GM19238 (cell line): Measurements from ENCODE around the gene GPC6.

Source experiments
- DNase-seq: peaks from one replicate; pipeline ENCODE4 v3.0.0; 2011; ENCODE audit warnings: low spot score; ENCODE audit not compliant: insufficient read length

The GPC6 gene

GRCh38 chr13:94313926-94314325, 1087.3 kb downstream of the GPC6 start:
- no peak for DNase-seq

- DNase-seq = no peak
These were observed 1088.6 kb downstream of the GPC6 start for GRCh38 chr13:94315188-94315587.

DNA sequence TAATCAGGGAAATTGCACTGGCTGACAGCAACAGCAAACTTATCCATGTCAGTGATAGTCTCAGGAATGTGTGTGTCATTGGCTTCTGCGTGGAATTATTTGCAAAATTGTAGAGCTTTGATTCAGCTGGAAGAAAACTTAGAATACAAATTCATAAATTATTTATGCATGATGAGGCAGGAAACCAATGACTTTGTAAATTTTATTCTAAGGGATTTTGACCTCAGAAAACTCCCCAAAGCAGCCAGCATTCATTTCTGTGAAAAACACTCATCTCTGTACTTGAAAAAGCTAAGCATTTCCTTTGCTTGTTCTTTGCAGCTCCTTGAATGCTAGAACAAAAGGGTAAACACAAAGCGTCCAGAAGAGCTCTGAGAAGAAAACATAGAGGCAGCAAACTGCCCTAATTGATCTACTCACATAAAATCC, 1090.5 kb downstream of the GPC6 start:
- DNase-seq = no peak

GRCh38 chr13:94318418-94318817, 1091.8 kb downstream of the GPC6 start:
- no peak for DNase-seq

- no peak for DNase-seq
These were observed 1092.9 kb downstream of the GPC6 start for GRCh38 chr13:94319501-94319900.

DNA sequence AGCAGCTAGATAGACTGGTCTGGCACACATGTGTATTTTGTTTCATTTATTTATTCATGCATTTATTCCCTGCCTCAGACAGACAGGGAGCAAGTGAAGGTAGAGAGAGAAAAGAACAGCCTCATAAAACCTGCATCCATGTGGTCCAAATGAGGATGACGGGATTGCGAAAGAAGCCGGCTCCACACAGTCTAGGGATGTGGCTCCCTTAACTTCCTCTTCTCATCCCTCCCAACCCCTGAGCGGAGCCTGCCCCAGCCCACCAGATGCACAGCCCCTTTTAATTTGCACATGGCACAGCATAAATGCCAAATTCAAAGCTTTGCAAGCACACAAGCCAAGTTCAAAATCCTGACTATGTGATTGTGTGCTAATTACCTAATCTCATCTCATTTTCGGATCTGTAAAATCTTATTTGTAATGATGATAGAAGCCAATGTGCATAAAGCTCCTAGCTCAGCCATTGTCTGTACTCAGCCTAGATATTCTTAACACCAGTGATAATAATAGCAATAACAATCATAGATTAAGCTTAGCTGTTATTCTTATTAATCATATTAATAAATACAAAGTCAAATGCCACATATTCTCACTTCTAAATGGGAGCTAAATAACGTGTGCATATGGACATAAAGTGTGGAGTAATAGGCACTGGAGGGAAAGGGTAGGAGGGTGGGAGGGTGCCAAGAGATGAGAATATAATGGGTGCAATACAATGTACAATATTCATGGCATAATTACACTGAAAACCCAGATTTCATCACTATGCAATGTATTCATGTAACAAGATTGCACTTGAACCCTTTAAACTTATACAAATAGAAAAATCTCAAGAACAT, 1096.5 kb downstream of the GPC6 start:
- DNase-seq = no peak

- DNase-seq = no peak
These were observed 1097.5 kb downstream of the GPC6 start for GRCh38 chr13:94323764-94324758.

- no peak for DNase-seq
These were observed 1098.3 kb downstream of the GPC6 start for GRCh38 chr13:94324767-94325540.

GRCh38 chr13:94325650-94326049, 1099.0 kb downstream of the GPC6 start:
- DNase-seq = no peak

- peak; percentile 14 for DNase-seq
These were observed 1100.7 kb downstream of the GPC6 start for GRCh38 chr13:94327318-94327717.

GRCh38 chr13:94328381-94329041, 1101.9 kb downstream of the GPC6 start:
- DNase-seq = no peak

DNA sequence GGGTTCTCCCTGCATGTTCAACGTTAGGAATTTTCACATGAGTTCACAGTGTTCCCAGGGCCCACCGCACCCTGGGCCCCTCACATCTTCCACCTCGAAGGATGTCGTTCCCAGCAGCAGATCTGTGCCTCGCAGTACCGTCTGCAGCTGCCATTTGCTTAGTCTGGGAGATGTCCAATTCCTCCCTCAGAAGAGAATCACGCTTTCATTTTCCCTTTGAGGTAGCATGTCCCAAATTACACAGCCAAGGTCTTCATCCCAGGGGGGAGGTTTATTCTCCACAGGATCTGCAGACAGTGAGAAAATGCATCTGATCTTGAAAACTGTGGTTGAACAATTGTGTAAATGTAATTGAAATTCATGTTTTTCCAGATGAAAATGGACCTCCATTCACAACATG, 1102.7 kb downstream of the GPC6 start:
- no peak for DNase-seq

DNA sequence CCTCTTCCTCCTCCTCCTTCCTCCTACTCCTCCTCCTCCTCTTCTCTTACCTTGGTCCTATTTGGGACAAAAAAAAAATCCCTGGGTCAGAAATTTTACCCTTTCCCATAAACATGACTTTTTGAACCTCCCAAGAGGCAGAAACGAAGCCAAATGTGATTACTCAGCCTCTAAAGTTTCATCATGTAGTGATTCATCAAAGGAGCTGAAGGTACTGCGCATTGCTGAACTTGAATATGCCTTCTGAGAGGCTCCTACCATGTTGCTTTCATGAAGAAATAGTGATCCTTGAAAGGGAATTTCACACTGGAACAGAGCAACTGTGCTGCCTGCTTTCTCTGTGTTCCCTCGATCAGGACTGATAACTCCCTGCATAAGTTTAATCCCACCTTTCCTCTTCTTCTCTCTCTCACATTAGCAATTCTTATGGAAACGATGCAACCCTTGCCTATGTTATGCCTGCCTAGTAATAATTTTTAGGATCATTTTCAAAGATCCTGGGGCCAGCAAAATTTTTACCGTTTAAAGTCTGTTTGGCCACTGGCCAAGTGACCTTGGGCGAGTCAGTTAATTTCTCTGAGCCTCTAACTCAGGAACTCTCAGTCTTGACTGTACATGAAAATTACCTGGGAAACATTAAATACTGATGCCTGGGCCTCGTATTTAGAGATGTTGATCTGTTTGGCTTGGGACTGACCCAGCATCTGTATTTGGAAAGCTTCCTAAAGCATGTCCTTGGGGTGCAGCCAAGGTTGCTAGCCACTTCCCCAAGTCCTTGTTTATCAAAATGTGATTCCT, 1103.3 kb downstream of the GPC6 start:
- no peak for DNase-seq

- no peak for DNase-seq
These were observed 1104.0 kb downstream of the GPC6 start for GRCh38 chr13:94330552-94331071.

- no peak for DNase-seq
These were observed 1104.7 kb downstream of the GPC6 start for GRCh38 chr13:94331281-94331680.

DNA sequence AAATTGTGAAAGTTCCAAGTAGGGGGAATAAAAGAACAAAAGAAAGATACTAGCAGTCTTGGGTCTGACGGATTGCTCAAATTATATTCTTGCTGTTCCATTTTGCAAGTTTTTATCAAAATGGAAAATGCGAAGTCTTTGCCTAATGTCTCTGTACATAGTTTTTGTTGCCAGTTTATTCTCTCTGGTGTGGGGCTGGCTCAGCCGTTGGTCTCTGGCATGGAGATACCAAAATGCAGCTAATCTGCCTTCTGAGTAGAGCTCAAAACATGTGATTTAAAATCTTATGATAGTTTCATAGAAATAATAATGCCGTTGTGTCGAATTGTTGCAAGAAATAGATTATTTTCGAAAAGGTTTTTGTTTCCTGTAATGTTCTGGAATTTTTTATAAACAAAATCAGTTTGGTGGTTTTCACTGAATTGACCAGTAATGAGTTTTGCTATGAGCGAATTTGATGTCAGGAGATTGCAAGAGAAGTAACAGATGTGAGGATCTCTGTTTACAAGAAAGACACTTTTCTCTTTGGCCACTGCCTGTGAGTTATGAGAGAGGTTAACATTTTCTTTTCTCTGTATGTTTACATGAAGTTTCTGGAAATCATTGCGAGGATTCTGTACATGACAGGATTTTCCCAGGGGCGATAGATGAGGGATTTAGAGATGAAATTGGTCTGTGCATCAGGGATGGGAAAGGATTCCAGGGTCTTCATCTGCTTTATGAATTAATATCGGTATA, 1105.9 kb downstream of the GPC6 start:
- DNase-seq = no peak

- no peak for DNase-seq
These were observed 1106.7 kb downstream of the GPC6 start for GRCh38 chr13:94333131-94333820.

- no peak for DNase-seq
These were observed 1109.3 kb downstream of the GPC6 start for GRCh38 chr13:94335761-94336526.
